ENCODE data around the gene SELENOV.

- TF ChIP-seq CTCF (conservative IDR thresholded peaks at IDR 0.05 in 1 of 2, IDR thresholded peaks at IDR 0.05 in 1 of 2; ENCODE audit: extremely low read depth in 1 of 2, insufficient read depth in 1 of 2, low read depth in 1 of 2, low read length in 2 of 2) = no peak
- TF ChIP-seq EZH2 (IDR thresholded peaks at IDR 0.05; ENCODE audit: borderline replicate concordance, low read length) = no peak
Measured at GRCh38 chr19:39546599-39546998, 31.7 kb downstream of the SELENOV start.

All from mammary epithelial cell (primary cell).